Thyroid gland (tissue), 4 donors: ENCODE measurements around the gene CNPY4. TPM values are rescaled to one million over a fixed set of nuclear protein-coding genes. Genes with fewer than 3 reads are reported as not detected.
"Not testable (repeated sequence)": the region's sequence is repeated elsewhere in the genome, so short reads cannot be mapped to it uniquely, and the experiment has no call there.

Experiments used
- DNase-seq, 2 donors: peaks; one replicate each; pipeline ENCODE4 v3.0.0-alpha.2; 2019
- H3K27ac ChIP-seq, 3 donors: fragments of 200-600 bp; sonication (generic); 1 replicate in 2 of 3; 2 replicates in 1 of 3; pipeline ENCODE4 v1.5.1; 2016 to 2019; ENCODE audit warnings: mild to moderate bottlenecking in 1 of 3, moderate library complexity in 1 of 3
- H3K27me3 ChIP-seq: fragments of 200-600 bp; sonication (generic); one replicate; pipeline ENCODE4 v1.5.1; 2019
- H3K36me3 ChIP-seq, 2 donors: fragments of 200-600 bp; sonication (generic); one replicate each; pipeline ENCODE4 v1.5.1; 2016 to 2019
- H3K4me1 ChIP-seq, 2 donors: fragments of 200-600 bp; sonication (generic); one replicate each; pipeline ENCODE4 v1.5.1; 2017 to 2019
- H3K4me3 ChIP-seq, 3 donors: fragments of 200-600 bp; sonication (generic); replicated peaks in 1 of 3; 1 replicate in 2 of 3; 2 replicates in 1 of 3; pipeline ENCODE4 v1.5.1; 2016; ENCODE audit warnings: mild to moderate bottlenecking in 1 of 3
- H3K9me3 ChIP-seq: fragments of 200-600 bp; sonication (generic); one replicate; pipeline ENCODE4 v1.5.1; 2017
- POLR2A ChIP-seq, 2 donors: fragments of 450-650 bp; IDR thresholded peaks; one replicate each; pipeline ENCODE4 v1.6.1; 2017; ENCODE audit warnings: antibody characterized with exemption in 2 of 2, mild to moderate bottlenecking in 2 of 2, moderate library complexity in 1 of 2
- WGBS, 2 donors: methylation state at CpG; one replicate each; pipeline ENCODE4 v1.1.5; 2017; 5-methylcytosine and 5-hydroxymethylcytosine counted together
- intact Hi-C: fragments of 100-400 bp; cut with DNase I; formaldehyde crosslinking; loops from one replicate; pipeline ENCODE4 v1.15.1; 2023
- total RNA-seq, 4 donors: library from RNA; depleted of rRNA; stranded (reverse); fragments of >200 nt; gene quantifications; one replicate each; pipeline ENCODE4 v1.2.3, GENCODE V29; 2016
- TF ChIP-seq, protein P1 (sequence below), 6 experiments: fragments of 200-600 bp in 3 of 6; fragments of 450-650 bp in 3 of 6; sonication (generic) in 3 of 6; IDR thresholded peaks; one replicate each; pipeline ENCODE4 v1.5.1; 2016 to 2019; ENCODE audit warnings: antibody characterized with exemption in 6 of 6, mild to moderate bottlenecking in 2 of 6, inconsistent platforms in 1 of 6, moderate library complexity in 1 of 6

CNPY4 gene
- total RNA-seq, 4 donors from 2014 or later, result 4.1 to 14.5 (median 13.1) TPM

DNA sequence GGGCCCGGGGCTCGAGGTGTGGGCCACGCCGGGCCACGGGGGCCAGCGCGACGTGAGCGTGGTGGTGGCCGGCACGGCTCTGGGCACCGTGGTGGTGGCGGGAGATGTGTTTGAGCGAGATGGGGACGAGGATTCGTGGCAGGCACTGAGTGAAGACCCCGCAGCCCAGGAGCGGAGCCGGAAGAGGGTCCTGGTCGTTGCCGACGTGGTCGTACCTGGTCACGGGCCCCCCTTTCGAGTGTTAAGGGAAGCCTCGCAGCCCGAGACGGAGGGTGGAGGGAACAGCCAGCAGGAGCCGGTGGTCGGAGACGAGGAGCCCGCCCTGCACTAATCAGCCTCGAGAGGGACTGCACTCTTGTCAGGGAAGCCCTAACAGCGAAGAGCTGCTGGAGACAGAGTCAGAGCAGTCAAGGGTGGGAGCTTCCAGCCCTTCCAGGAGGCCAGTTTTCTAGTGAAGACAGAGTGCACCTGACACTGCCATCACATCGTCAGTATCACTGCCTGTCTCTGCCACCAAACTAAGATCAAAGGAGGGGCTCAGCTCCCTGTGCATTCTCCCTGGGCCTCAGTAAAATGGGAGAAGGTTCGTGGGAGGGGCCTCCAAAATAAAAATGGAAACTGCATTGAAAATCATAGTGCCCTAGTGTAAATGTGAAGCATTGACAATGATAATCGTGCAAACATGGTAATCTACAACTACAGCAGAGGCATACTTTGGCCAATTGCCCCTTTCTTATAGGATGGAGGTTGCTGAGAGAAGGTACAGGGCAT, 8.6 kb downstream of the CNPY4 start:
- TF ChIP-seq POLR2A (IDR thresholded peaks at IDR 0.05), result no peak
- TF ChIP-seq, protein P1, sequence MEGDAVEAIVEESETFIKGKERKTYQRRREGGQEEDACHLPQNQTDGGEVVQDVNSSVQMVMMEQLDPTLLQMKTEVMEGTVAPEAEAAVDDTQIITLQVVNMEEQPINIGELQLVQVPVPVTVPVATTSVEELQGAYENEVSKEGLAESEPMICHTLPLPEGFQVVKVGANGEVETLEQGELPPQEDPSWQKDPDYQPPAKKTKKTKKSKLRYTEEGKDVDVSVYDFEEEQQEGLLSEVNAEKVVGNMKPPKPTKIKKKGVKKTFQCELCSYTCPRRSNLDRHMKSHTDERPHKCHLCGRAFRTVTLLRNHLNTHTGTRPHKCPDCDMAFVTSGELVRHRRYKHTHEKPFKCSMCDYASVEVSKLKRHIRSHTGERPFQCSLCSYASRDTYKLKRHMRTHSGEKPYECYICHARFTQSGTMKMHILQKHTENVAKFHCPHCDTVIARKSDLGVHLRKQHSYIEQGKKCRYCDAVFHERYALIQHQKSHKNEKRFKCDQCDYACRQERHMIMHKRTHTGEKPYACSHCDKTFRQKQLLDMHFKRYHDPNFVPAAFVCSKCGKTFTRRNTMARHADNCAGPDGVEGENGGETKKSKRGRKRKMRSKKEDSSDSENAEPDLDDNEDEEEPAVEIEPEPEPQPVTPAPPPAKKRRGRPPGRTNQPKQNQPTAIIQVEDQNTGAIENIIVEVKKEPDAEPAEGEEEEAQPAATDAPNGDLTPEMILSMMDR (IDR thresholded peaks at IDR 0.05), result no peak
- Histone ChIP-seq H3K9me3 (no peaks in the 10 kb centered on the region), H3K4me3 (peak overlapping the region; percentile 86 to 99 (median 93)), H3K36me3 (no peaks in the 10 kb centered on the region), H3K4me1 (peaks cover 6 to 22% of the 10 kb centered on the region in 2 donors), H3K27ac (peak overlapping the region; percentile 93 to 100 (median 97)), H3K27me3 (no peaks in the 10 kb centered on the region)
- intact Hi-C loops, result loop anchor here (5.0 kb wide), 1 partner anchor 36 kb away; no protein-coding TSS in a partner anchor
- DNase-seq, result no peak
- 8 to 10% methylated on average over 19 to 26 of the region's 37 CpGs for WGBS, 2 donors

DNA sequence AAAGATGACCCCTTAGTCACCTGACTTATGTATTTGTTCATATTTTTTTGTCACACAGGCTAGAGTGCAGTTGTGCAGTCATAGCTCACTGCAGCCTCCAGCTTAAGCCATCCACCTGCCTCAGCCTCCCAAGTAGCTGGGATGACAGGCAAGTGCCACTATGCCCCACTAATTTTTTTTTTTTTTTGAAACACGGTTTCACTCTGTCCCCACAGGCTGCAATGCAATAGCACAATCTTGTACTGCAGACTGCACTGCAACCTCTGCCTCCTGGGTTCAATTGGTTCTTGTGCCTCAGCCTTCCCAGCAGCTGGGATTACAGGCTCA, 9.2 kb downstream of the CNPY4 start:
- Histone ChIP-seq H3K27me3 (no peaks in the 10 kb centered on the region), H3K27ac (no peak overlapping the region), H3K36me3 (no peaks in the 10 kb centered on the region), H3K4me1 (peaks cover 6 to 22% of the 10 kb centered on the region in 2 donors), H3K9me3 (no peaks in the 10 kb centered on the region), H3K4me3 (no peak overlapping the region)
- intact Hi-C loops, result loop anchor here (5.0 kb wide), 1 partner anchor 36 kb away; no protein-coding TSS in a partner anchor
- DNase-seq, result no peak
- no peak for TF ChIP-seq POLR2A (IDR thresholded peaks at IDR 0.05)
- TF ChIP-seq, protein P1 (IDR thresholded peaks at IDR 0.05), result no peak
- WGBS, 2 donors, result 47 to 75% methylated on average over 1 of the region's 1 CpG

DNA sequence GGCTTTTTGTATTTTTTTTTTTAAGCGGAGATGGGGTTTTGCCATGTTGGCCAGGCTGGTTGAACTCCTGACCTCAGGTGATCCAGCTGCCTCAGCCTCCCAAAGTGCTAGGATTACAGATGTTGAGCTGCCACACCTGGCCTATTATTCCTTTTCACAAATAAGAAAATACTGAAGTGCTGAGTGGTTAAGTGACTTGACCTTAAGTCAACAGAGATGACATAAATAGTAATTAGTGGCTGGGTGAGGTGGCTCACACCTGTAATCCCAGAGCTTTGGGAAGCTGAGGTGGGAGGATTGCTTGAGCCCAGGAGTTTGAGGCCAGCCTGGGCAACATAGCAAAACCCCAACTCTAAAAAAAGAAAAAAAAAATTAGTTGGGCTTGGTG, 10.8 kb downstream of the CNPY4 start:
- H3K4me1 ChIP-seq, result peaks cover 6 to 20% of the 10 kb centered on the region in 2 donors
- not testable (repeated sequence) for H3K27ac ChIP-seq, H3K4me3 ChIP-seq, H3K27me3 ChIP-seq, H3K36me3 ChIP-seq, H3K9me3 ChIP-seq, DNase-seq
- intact Hi-C loops, result loop anchor here (5.0 kb wide), 1 partner anchor 153 kb away; the partner anchor contains the start of gene AZGP1
- 100% methylated on average over 1 of the region's 1 CpG for WGBS, 2 donors

DNA sequence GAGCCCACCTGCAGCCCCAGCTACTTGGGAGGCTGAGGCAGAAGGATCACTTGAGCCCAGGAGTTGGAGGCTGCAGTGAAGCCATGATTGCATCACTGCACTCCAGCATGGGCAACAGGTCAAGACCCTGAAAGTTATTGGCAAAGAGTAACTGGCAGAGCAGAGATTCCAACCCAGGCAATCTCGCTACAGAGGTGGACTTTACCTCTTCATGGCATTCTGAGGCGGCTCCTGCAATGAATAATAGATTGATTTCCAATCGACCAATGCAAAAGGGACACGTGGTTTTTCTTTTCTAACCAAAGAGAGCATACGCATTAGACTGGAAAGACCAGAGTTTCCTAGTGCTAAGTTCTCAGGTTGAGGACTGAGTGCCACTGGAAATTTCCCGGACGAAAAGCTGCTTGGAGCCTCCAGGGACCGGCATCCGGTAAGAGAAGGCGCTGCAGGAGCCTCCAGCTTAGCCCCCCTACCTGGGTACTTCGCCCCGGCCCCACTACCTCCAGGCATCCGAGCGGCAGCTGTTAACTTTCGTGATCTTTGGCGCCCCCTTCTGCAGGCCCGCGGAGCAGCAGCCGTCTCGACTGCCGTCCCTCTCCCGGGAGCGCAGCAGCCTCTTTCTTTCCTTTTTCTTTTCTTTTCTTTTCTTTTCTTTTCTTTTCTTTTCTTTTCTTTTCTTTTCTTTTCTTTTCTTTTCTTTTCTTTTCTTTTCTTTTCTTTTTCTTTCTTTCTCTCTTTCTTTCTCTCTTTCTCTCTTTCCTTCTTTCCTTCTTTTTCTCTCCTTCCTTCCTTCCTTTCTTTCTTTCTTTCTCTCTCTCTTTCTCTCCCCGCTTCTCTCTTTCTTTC, 11.4 kb downstream of the CNPY4 start:
- TF ChIP-seq POLR2A (IDR thresholded peaks at IDR 0.05), result no peak
- TF ChIP-seq, protein P1 (IDR thresholded peaks at IDR 0.05), result peak; percentile 59 to 95 (median 78)
- intact Hi-C loops, result loop anchor here (5.0 kb wide), 1 partner anchor 154 kb away; the partner anchor contains the start of gene AZGP1
- no peaks in the 10 kb centered on the region for H3K36me3 ChIP-seq
- H3K27me3 ChIP-seq, result no peaks in the 10 kb centered on the region
- WGBS, 2 donors, result 14 to 17% methylated on average over 24 of the region's 24 CpGs
- H3K4me1 ChIP-seq, result peaks cover 6 to 14% of the 10 kb centered on the region in 2 donors
- no peak overlapping the region for H3K4me3 ChIP-seq
- H3K9me3 ChIP-seq, result no peaks in the 10 kb centered on the region
- no peak overlapping the region for H3K27ac ChIP-seq
- peak; percentile 71 to 81 for DNase-seq

DNA sequence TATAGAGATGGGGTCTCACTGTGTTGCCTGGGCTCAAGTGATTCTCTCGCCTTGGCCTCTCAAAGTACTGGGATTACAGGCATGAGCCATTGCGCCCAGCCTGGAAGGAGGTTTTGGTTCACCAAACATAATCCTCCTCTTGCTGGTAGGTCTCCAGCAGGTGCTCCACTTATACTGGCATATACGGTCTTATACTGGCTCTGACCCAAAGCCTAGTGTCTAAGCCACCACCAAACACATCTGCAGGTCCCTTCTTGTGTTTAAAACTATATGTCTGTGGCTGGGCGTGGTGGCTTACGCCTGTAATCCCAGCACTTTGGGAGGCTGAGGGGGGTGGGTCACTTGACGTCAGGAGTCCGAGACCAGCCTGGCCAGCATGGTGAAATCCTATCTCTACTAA, 12.7 kb downstream of the CNPY4 start:
- Histone ChIP-seq H3K27ac (no peak overlapping the region), H3K4me3 (no peak overlapping the region), H3K27me3 (no peaks in the 10 kb centered on the region), H3K9me3 (no peaks in the 10 kb centered on the region), H3K4me1 (peaks cover 0 to 10% of the 10 kb centered on the region in 2 donors), H3K36me3 (no peaks in the 10 kb centered on the region)
- 64 to 71% methylated on average over 7 of the region's 7 CpGs for WGBS, 2 donors
- intact Hi-C loops, result loop anchor here (5.0 kb wide), 1 partner anchor 155 kb away; the partner anchor contains the start of gene AZGP1
- TF ChIP-seq, protein P1 (IDR thresholded peaks at IDR 0.05), result no peak
- no peak for TF ChIP-seq POLR2A (IDR thresholded peaks at IDR 0.05)
- no peak for DNase-seq
